HG02763 (cell line): ENCODE measurements around the gene FZD7.

Source experiments
- ATAC-seq: cut with Tn5 transposase; IDR thresholded peaks from one replicate; pipeline ENCODE4 v1.9.1; 2021; ENCODE audit warnings: mild to moderate bottlenecking, moderate library complexity; ENCODE audit not compliant: unreplicated experiment

FZD7 gene

GRCh38 chr2:202009581-202009980 is 24.1 kb upstream of the FZD7 start:
- no peak for ATAC-seq

- ATAC-seq: no peak
Observed at GRCh38 chr2:202014318-202014717, 19.3 kb upstream of the FZD7 start.

- no peak for ATAC-seq
Observed at GRCh38 chr2:202014759-202015211, 18.9 kb upstream of the FZD7 start.

- no peak for ATAC-seq
Observed at GRCh38 chr2:202015471-202015870, 18.2 kb upstream of the FZD7 start.

- ATAC-seq: no peak
Observed at GRCh38 chr2:202016579-202017227, 17.0 kb upstream of the FZD7 start.

GRCh38 chr2:202017940-202018339 is 15.7 kb upstream of the FZD7 start:
- ATAC-seq: no peak

GRCh38 chr2:202018950-202019349 is 14.7 kb upstream of the FZD7 start:
- no peak for ATAC-seq

- no peak for ATAC-seq
Observed at GRCh38 chr2:202019689-202020450, 13.8 kb upstream of the FZD7 start.

- no peak for ATAC-seq
Observed at GRCh38 chr2:202022755-202023154, 10.9 kb upstream of the FZD7 start.

- no peak for ATAC-seq
Observed at GRCh38 chr2:202023198-202023903, 10.3 kb upstream of the FZD7 start.

GRCh38 chr2:202023904-202024266 is 9.8 kb upstream of the FZD7 start:
- ATAC-seq: no peak

- no peak for ATAC-seq
Observed at GRCh38 chr2:202024871-202025270, 8.8 kb upstream of the FZD7 start.

- no peak for ATAC-seq
Observed at GRCh38 chr2:202025816-202026215, 7.8 kb upstream of the FZD7 start.

- ATAC-seq: no peak
Observed at GRCh38 chr2:202026507-202026906, 7.1 kb upstream of the FZD7 start.

- no peak for ATAC-seq
Observed at GRCh38 chr2:202030691-202031090, 3.0 kb upstream of the FZD7 start.

GRCh38 chr2:202031246-202031951 is 2.3 kb upstream of the FZD7 start:
- no peak for ATAC-seq

- peak; percentile 3 for ATAC-seq
Observed at GRCh38 chr2:202032846-202033316, 774 bp upstream of the FZD7 start.

GRCh38 chr2:202034249-202035088 is 814 bp downstream of the FZD7 start:
- ATAC-seq: peak; percentile 6

GRCh38 chr2:202035089-202035940 is 1.7 kb downstream of the FZD7 start:
- no peak for ATAC-seq
